CD4-positive, alpha-beta T cell treated with Interleukin-4 for 4 hours (primary cell): ENCODE results near the gene PLCH2.

Experiments
- DNase-seq: peaks from one replicate; pipeline ENCODE4 v3.0.0-alpha.2; 2020

Gene PLCH2

GRCh38 chr1:2460996-2461751 is 14.9 kb upstream of the PLCH2 start:
- DNase-seq, result no peak

- no peak for DNase-seq
Observed at GRCh38 chr1:2462819-2463218, 13.3 kb upstream of the PLCH2 start.

- DNase-seq, result no peak
Observed at GRCh38 chr1:2463396-2463795, 12.7 kb upstream of the PLCH2 start.

GRCh38 chr1:2465371-2466269 is 10.5 kb upstream of the PLCH2 start:
- no peak for DNase-seq

- DNase-seq, result no peak
Observed at GRCh38 chr1:2466270-2466665, 9.8 kb upstream of the PLCH2 start.

- DNase-seq, result no peak
Observed at GRCh38 chr1:2466958-2467554, 9.0 kb upstream of the PLCH2 start.

GRCh38 chr1:2468041-2468472 is 8.0 kb upstream of the PLCH2 start:
- no peak for DNase-seq

GRCh38 chr1:2468540-2468939 is 7.5 kb upstream of the PLCH2 start:
- no peak for DNase-seq

GRCh38 chr1:2469103-2469940 is 6.8 kb upstream of the PLCH2 start:
- DNase-seq, result no peak

GRCh38 chr1:2470290-2471158 is 5.6 kb upstream of the PLCH2 start:
- no peak for DNase-seq

GRCh38 chr1:2471159-2471471 is 5.0 kb upstream of the PLCH2 start:
- no peak for DNase-seq

- no peak for DNase-seq
Observed at GRCh38 chr1:2471587-2472001, 4.5 kb upstream of the PLCH2 start.

- DNase-seq, result no peak
Observed at GRCh38 chr1:2472109-2472508, 4.0 kb upstream of the PLCH2 start.

- DNase-seq, result no peak
Observed at GRCh38 chr1:2472561-2473177, 3.4 kb upstream of the PLCH2 start.

- no peak for DNase-seq
Observed at GRCh38 chr1:2473198-2473597, 2.9 kb upstream of the PLCH2 start.

- DNase-seq, result no peak
Observed at GRCh38 chr1:2474104-2474844, 1.8 kb upstream of the PLCH2 start.

- no peak for DNase-seq
Observed at GRCh38 chr1:2474933-2475371, 1.1 kb upstream of the PLCH2 start.

GRCh38 chr1:2475571-2475970 is 518 bp upstream of the PLCH2 start:
- no peak for DNase-seq

GRCh38 chr1:2477309-2477708 is 1.2 kb downstream of the PLCH2 start:
- no peak for DNase-seq

GRCh38 chr1:2477791-2478499 is 1.9 kb downstream of the PLCH2 start:
- DNase-seq, result no peak
